Measurements from ENCODE around the gene STH.

GRCh38 chr17:46033392-46033791, 34.3 kb downstream of the STH start:
- TF ChIP-seq CSDC2 (CRISPR knock-in tag; IDR thresholded peaks at IDR 0.05) (no peak), ZNF565 (CRISPR knock-in tag; conservative IDR thresholded peaks at IDR 0.05; ENCODE audit: low read depth) (no peak), ZFP3 (CRISPR knock-in tag; IDR thresholded peaks at IDR 0.05) (no peak), PATZ1 (CRISPR knock-in tag; IDR thresholded peaks at IDR 0.05; ENCODE audit: borderline replicate concordance) (no peak), PPARA (CRISPR knock-in tag; IDR thresholded peaks at IDR 0.05; ENCODE audit: borderline replicate concordance) (no peak), GLIS3 (CRISPR knock-in tag; IDR thresholded peaks at IDR 0.05) (no peak), ZC3H10 (CRISPR knock-in tag; IDR thresholded peaks at IDR 0.05) (no peak), ARNTL (CRISPR knock-in tag; IDR thresholded peaks at IDR 0.05; ENCODE audit: borderline replicate concordance, low read depth) (no peak), TOX (CRISPR knock-in tag; IDR thresholded peaks at IDR 0.05; ENCODE audit: borderline replicate concordance) (no peak), RARB (CRISPR knock-in tag; IDR thresholded peaks at IDR 0.05) (no peak)
